RCC 7860 (cell line): Measurements from ENCODE around the gene DISP1.
A peak's percentile ranks its signal among the peaks of the same experiment; 100 is the strongest.

Source experiments
- DNase-seq: peaks from one replicate; pipeline ENCODE4 v3.0.0-alpha.2; 2015; ENCODE audit warnings: low spot score
- FAIRE-seq: peaks from 2 replicates; lab custom pipeline; 2012; peaks lifted over from hg19 to GRCh38; lab: Jason Lieb, UNC

DISP1 gene, protein sequence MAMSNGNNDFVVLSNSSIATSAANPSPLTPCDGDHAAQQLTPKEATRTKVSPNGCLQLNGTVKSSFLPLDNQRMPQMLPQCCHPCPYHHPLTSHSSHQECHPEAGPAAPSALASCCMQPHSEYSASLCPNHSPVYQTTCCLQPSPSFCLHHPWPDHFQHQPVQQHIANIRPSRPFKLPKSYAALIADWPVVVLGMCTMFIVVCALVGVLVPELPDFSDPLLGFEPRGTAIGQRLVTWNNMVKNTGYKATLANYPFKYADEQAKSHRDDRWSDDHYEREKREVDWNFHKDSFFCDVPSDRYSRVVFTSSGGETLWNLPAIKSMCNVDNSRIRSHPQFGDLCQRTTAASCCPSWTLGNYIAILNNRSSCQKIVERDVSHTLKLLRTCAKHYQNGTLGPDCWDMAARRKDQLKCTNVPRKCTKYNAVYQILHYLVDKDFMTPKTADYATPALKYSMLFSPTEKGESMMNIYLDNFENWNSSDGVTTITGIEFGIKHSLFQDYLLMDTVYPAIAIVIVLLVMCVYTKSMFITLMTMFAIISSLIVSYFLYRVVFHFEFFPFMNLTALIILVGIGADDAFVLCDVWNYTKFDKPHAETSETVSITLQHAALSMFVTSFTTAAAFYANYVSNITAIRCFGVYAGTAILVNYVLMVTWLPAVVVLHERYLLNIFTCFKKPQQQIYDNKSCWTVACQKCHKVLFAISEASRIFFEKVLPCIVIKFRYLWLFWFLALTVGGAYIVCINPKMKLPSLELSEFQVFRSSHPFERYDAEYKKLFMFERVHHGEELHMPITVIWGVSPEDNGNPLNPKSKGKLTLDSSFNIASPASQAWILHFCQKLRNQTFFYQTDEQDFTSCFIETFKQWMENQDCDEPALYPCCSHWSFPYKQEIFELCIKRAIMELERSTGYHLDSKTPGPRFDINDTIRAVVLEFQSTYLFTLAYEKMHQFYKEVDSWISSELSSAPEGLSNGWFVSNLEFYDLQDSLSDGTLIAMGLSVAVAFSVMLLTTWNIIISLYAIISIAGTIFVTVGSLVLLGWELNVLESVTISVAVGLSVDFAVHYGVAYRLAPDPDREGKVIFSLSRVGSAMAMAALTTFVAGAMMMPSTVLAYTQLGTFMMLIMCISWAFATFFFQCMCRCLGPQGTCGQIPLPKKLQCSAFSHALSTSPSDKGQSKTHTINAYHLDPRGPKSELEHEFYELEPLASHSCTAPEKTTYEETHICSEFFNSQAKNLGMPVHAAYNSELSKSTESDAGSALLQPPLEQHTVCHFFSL (N-terminal part only)

DNA sequence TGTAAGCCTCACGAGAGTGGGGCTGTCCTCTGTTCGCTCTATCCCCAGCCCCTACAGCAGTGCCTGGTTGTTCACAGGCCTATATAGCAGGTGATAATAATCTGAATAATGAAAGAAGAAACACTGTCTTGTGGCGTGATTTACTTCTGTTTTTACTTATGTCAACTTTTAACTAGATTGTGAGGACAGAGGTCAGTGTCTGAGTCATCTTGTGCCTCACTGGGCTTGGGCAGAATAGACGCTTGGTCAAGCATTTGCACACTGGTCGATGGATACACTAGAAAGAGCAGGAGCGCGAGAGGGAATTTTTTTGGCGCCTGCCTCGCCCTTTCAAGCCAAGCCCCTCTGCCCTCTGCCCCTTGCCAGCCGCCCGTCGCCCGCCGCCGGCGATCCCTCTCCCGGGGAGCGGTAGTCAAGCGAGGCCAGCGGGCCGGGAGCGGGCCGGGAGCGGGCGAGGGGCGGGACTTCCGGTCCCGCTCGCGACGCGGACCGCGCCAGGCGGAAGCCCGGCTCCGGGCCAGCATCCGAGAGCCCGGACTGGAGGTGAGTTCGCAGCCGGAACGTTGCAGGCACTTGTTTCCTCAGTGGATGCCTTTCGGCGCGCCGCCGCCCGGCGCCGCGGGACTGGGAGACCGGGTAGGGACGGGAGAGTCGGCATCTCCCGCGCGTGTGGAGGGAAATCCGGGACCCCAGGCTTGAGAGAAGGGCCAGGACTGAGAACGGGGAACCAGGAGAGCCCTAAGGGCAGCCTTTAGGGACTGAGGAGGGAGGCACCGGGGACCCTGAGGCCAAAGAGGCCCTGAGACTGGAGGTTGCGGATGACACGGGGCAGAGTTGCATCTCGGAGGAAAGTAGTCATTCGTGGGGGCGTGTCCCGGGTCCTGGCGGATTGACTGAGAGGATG, at the start of gene DISP1:
TSS of gene DISP1 (plus strand) at position 504 of the 904 bp plus-strand sequence. CDS start 127,785 bp downstream, outside the sequence.
- DNase-seq = peak; percentile 87
- FAIRE-seq = peak; percentile 86

DNA sequence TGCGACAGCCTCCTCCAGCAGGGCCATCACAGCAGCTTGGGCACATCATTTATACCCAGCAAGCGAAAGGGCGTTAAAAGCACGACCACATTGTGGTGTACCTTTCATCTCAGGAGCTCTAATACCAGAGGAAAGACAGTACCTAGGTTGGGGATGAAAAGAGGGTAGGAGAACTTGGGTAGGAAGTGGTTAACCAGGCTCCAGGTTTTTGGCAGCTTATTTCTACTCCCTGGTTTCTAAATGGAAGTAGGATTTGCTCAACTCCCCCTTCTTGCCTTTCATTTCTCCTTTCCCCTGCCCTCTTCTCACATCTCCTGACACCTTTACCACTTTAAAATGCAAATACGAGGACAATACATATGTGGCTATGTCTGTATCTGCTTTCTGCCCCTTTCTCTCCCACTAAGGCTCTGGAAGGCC, 47.7 kb upstream of the DISP1 start:
- no peak for DNase-seq

DNA sequence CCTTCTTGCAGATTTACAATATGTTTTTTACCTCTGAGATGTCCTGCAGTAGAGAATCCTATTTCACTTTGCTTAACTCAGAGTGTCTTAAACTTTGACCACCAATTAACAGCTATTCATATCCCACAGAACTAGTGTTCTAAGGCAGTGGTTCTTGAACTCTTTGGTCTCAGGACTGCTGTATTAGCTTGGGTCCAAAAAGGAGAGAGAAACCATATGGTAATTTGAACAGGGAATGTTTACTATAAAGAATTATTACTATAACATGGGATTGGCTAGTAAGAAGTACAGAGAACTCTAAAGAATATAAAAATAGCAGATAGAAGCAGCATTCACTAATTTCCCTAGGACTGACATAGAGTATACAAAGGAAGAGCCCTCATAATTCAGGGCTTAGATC, 46.2 kb upstream of the DISP1 start:
- no peak for FAIRE-seq
- no peak for DNase-seq

More for the DNA sequence above, 47.7 kb upstream of the DISP1 start:
- no peak for FAIRE-seq

DNA sequence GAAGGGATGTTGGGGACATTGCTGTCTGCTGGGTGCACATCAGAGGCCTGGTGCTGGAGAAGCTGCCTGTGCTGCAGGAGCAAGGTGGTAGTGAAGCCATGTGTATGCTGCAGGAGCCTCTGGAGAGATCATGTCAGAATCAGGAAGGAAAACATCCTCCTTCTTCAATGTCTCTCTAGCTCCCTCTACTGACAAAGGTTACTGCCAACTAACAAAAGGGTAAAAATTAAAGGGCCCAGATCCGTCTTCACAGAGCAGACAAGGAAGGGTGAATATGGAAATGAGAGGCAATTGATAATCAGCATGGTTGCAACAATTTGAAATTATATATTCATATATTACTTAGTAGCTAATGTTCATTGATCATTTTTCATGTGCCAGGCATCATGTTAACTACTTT, 45.7 kb upstream of the DISP1 start:
- DNase-seq = no peak
- no peak for FAIRE-seq

DNA sequence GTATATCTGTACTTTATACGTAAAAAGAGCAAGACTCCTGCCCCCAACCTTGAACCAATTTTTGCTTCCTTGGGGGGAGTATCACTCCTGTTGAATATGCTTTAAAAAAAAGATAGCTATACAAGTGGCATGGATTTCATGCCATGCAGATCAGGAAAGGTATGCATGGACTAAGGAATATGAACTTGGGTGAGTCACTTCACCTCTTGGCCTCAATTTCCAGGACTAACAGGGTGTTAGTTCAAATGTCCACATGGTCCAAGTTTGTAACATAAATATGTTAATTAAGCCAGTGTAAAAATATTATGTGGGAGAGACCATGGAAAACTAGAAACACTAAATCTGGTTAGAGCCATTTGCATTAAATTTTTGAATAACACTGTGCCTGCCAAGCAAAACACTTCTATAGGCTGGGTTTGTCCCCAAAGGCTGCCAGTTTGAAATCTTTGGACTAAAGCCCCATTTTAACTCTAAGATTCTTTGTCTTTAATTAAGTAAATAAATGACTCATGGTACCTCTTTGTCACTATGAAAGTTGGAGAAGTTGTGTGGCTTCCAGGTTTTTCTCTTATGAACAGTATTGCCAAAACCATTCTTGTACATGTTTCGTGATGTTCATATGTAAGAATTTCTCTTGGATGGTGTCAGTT, 44.7 kb upstream of the DISP1 start:
- FAIRE-seq (no peak), DNase-seq (no peak)

DNA sequence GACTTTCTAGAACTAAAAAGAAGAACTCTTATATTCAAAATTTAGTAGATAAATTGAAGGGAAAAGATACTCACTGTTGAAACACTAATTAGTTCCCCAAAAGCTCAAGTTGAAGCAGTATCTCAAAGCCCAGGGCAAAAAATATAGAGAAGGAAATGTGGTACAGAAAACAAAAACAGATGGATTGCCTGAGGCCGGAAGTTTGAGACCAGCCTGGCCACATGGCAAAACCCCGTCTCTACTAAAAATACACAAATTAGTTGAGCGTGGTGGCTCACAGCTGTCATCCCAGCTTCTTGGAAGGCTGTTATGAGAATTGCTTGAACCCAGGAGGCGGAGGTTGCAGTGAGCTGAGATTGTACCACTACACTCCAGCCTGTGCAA, 41.9 kb upstream of the DISP1 start:
- FAIRE-seq = no peak
- DNase-seq = no peak

DNA sequence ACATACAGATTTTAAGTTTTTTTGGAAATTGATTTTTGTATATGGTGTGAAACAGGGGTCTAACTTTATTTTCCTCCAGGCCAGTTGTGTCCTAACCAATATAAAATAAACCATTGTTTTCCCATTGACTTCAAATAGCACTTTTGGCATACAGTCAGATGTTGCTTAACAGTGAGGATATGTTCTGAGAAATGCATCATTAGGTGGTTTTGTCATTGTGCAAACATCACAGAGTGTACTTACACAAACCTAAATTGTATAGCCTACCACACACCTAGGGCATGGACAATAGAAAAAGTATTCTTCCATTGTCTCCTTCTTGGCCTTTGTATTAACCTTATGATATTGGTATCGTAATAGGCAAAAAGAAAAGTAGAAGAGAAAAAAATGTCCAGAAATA, 37.4 kb upstream of the DISP1 start:
- DNase-seq = no peak
- FAIRE-seq = no peak

DNA sequence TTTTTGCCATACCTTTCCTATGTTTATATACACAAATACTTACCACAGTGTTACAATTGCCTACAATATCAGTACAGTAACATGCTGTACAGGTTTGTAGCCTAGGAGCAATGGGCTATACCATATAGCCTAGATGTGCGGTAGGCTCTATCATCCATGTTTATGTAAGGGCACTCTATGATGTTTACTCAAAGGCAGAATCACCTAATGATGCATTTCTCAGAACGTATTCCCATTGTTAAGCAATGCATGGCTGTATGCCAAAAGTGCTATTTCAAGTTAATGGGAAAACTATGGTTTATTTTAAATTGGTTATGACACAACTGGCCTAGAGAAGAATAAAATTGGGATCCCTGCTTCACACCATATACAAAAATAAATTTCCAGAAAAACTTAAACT, 36.9 kb upstream of the DISP1 start:
- DNase-seq (no peak), FAIRE-seq (no peak)

DNA sequence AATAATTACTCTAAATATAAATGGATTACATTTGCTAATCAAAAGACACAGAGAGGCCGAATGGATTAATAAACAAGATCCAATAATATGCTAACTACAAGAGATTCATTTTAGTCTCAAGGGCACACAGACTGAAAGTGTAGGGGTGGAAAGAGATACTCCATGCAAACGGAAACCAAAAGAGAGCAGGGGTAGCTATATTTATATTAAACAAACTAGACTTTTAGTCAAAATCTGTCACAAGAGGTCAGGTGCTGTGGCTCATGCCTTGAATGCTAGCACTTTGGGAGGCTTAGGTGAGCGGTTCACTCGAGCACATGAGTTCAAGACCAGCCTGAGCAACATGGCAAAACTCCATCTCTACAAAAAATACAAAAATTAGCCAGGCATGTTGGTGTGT, 33.6 kb upstream of the DISP1 start:
- FAIRE-seq (no peak), DNase-seq (no peak)

DNA sequence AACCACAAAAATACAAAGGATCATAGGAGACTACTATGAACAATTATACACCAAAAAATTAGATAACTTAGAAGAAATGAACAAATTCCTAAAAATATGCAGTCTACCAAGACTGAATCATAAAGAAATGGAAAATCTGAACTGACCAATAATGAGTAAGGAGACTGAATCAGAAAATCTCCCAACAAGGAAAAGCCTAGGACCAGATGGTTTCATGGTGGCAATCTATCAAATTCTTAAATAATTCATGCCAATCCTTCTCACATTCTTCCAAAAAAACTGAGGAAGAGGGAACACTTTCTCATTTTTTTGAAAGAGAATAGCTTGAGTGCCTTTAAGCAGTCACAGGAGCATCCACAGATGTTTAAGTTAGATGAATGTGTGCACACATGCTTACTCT, 31.8 kb upstream of the DISP1 start:
- FAIRE-seq (no peak), DNase-seq (no peak)

DNA sequence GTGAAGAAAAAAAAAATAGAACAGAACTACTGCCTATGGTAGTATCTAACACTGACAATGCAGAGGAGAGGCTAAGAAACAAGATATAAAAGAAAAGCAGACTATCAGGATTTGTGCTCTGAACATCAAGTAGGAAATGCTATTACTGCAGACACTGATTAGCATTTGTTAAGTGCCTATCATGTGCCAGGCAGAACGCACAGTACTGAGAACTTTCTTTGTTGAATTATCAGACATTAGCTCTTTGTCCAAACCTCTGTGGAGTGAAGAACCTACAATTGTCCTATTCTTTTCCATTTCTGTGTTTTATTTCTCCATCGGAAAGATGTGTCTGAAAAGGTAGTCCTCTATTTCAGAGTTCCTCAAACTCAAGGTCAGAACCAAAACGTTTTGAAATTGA, 30.5 kb upstream of the DISP1 start:
- no peak for FAIRE-seq
- DNase-seq = no peak

DNA sequence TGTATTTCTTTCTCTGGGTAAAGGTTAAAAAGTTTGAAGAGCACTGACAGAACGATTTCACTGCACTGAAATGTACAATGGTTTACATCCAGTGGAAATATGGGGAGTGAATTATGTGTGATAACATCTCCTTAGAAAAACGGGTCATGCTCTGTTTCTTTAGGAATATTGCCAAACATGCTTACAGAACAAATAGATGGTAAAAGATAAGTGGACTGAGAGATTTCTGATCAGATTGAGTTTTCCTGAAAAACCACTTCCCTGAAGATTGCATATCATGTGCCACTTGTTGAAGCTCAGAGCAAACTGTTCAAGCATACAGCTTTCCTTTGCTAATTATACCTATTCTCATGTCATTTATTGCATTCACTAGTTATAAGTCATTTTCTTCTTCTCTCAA, 29.9 kb upstream of the DISP1 start:
- DNase-seq = no peak

DNA sequence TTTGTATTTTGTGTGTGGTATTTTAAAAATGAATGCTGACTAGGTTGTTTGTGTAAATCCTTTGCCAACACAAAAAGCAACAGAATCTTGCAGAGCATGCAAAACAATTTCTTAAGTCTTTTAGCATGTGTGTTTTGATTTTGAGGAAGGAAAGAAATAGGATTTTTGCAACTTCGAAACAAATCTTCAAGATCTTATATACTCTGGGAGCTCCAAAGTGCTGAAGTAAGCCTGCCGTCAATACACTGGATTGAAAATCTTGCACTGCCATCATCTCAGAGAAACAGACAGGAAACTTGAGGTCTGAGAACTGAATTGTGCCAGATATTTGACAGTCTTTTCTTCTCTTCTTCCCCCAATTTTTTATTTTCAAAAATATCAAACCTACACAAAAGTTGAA, 29.3 kb upstream of the DISP1 start:
- FAIRE-seq (no peak), DNase-seq (no peak)

More for the DNA sequence above, 29.9 kb upstream of the DISP1 start:
- no peak for FAIRE-seq

DNA sequence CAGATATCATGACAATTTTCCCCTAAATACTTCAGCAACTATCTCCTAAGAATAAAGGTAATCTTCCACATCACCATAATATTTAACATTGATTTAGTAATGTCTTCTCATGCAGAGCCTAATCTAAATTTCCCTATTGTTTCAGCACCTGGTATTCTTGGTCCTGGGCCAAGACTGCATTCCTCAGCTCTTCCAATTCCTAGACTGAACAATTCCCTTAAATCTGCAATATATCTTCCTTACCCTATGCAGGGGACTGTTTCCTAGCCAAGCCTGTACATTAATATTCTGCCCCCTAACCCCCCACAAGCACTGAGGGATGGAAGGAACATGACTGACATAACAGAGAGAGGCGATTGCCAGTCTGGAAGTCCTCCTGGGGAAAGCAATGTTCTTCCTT, 28.7 kb upstream of the DISP1 start:
- DNase-seq (no peak), FAIRE-seq (no peak)

DNA sequence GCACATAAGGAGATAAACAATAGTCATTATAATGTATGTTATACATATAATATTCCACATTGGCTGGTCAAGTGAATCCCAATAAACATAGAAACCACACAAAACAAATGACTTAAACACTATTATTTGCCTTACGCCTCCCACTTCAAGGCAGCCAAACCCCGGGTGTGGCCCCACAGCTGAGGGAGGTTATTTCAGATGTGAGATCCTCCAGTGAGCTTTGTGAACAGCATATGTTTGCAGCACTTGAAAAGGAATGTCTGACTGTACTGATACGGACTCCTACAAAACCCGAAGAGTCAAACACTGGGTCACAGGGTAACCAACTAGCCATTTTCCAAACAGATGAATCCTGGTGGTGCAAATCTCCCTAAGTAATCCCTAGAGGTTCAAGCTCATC, 27.1 kb upstream of the DISP1 start:
- DNase-seq (no peak), FAIRE-seq (no peak)

DNA sequence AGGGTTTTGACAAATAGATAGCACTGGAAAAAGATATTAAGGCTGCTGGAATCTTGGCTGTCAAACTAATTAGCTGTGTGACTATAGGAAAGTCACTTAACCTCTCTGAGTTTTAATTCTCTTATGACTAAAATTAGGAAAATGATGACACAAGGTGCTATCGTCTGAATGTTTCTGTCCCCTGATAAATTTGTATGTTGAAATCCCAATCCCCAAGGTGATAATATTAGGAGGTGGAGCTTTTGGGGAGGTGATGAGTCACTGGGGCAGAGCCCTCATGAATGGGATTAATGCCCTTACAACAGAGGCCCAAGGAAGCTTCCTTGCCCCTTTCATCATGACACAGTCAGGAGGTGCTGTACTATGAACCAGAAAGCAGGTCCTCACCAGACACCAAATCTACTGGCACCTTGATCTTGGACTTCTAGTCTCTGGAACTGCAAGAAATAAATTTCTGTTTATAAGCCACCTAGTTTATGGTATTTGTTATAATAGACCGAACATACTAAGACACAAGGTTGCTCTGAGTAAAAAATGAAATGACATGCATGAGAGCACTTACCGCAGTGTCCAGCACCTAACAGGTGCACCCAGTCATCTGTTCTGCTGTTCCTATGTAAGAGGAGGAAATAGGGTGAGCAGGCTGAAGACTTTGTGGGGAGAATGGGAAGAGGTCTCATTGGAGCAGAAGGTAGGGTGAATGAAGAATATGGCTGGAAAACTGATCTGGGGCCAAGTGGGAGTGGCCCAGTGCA, 26.3 kb upstream of the DISP1 start:
- no peak for FAIRE-seq

DNA sequence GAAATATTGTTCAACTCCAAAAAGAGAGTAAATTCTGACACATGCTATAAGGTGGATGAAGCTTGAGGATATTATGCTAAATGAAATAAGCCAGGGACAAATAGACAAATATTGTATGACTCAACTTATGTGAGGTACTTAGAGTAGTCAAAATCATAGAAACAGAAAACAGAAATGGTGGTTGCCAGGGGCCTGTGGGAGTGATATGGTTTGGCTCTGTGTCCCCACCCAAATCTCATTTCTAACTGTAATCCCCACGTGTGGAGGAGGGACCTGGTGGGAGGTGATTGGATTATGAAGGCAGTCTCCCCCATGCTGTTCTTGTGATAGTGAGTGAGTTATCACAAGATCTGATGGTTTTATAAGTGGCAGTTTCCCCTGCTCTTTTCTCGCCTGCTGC, 24.7 kb upstream of the DISP1 start:
- DNase-seq = no peak
- no peak for FAIRE-seq

More for the DNA sequence above, 26.3 kb upstream of the DISP1 start:
- no peak for DNase-seq

DNA sequence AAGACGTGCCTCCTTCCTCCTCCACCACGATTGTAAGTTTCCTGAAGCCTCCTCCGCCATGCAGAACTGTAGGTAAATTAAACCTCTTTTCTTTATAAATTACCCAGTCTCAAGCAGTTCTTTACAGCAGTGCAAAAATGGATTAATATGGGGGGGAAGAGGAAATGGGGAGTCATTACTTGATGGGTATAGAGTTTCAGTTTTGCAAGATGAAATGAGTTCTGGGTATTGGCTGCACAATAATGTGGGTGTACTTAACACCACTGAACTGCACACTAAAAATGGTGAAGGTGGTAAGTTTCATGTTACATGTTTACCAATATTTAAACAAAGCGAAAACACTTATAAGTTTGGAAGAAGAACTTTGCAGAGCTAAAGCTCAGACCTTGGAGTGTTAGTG, 24.3 kb upstream of the DISP1 start:
- DNase-seq (no peak), FAIRE-seq (no peak)
